ENCODE data around the gene OSBPL6. TPM values are rescaled to one million over a fixed set of nuclear protein-coding genes. Genes with fewer than 3 reads are reported as not detected.
A peak's percentile ranks its signal among the peaks of the same experiment; 100 is the strongest.

OSBPL6 gene
- total and polyA plus RNA-seq, 2 experiments from 2014 or later, result 0.60 to 1.8 TPM

GRCh38 chr2:178395295-178395694, 201.0 kb downstream of the OSBPL6 start:
- H3K27me3 ChIP-seq, result no peaks in the 10 kb centered on the region
- DNase-seq (ENCODE audit: low read depth in 1 of 2, low spot score in 1 of 2), result no peak
- no peak for TF ChIP-seq CTCF (IDR thresholded peaks at IDR 0.05; ENCODE audit: low read depth, low read length)
- no peaks in the 10 kb centered on the region for H3K36me3 ChIP-seq
- no peaks in the 10 kb centered on the region for H3K9me3 ChIP-seq (ENCODE audit: low read depth)
- peak overlapping the region; percentile 62 for H3K27ac ChIP-seq
- H3K4me1 ChIP-seq (ENCODE audit: low read depth), result peaks cover 35% of the 10 kb centered on the region
- no peak overlapping the region for H3K4me3 ChIP-seq

GRCh38 chr2:178395941-178396570, 201.7 kb downstream of the OSBPL6 start:
- TF ChIP-seq CTCF (IDR thresholded peaks at IDR 0.05; ENCODE audit: low read depth, low read length), result no peak
- no peak overlapping the region for H3K27ac ChIP-seq
- no peak overlapping the region for H3K4me3 ChIP-seq
- DNase-seq (ENCODE audit: low read depth in 1 of 2, low spot score in 1 of 2), result no peak
- no peaks in the 10 kb centered on the region for H3K36me3 ChIP-seq
- H3K9me3 ChIP-seq (ENCODE audit: low read depth), result no peaks in the 10 kb centered on the region
- H3K27me3 ChIP-seq, result no peaks in the 10 kb centered on the region
- peaks cover 35% of the 10 kb centered on the region for H3K4me1 ChIP-seq (ENCODE audit: low read depth)

- Histone ChIP-seq H3K4me3 (no peak overlapping the region), H3K9me3 (ENCODE audit: low read depth) (no peaks in the 10 kb centered on the region), H3K27me3 (no peaks in the 10 kb centered on the region), H3K27ac (no peak overlapping the region), H3K36me3 (no peaks in the 10 kb centered on the region), H3K4me1 (ENCODE audit: low read depth) (peaks cover 35% of the 10 kb centered on the region)
- peak; percentile 66 to 70 for DNase-seq (ENCODE audit: low read depth in 1 of 2, low spot score in 1 of 2)
- peak; percentile 64 for TF ChIP-seq CTCF (IDR thresholded peaks at IDR 0.05; ENCODE audit: low read depth, low read length)
Measured at GRCh38 chr2:178397002-178397605, 202.8 kb downstream of the OSBPL6 start.

- no peaks in the 10 kb centered on the region for H3K27me3 ChIP-seq
- H3K36me3 ChIP-seq, result no peaks in the 10 kb centered on the region
- H3K27ac ChIP-seq, result no peak overlapping the region
- no peaks in the 10 kb centered on the region for H3K9me3 ChIP-seq (ENCODE audit: low read depth)
- H3K4me3 ChIP-seq, result no peak overlapping the region
- no peak for TF ChIP-seq CTCF (IDR thresholded peaks at IDR 0.05; ENCODE audit: low read depth, low read length)
- H3K4me1 ChIP-seq (ENCODE audit: low read depth), result peaks cover 5% of the 10 kb centered on the region
- no peak for DNase-seq (ENCODE audit: low read depth in 1 of 2, low spot score in 1 of 2)
Measured at GRCh38 chr2:178401994-178402437, 207.7 kb downstream of the OSBPL6 start.

- DNase-seq (ENCODE audit: low read depth in 1 of 2, low spot score in 1 of 2), result no peak
- H3K36me3 ChIP-seq, result no peaks in the 10 kb centered on the region
- H3K9me3 ChIP-seq (ENCODE audit: low read depth), result no peaks in the 10 kb centered on the region
- H3K27ac ChIP-seq, result no peak overlapping the region
- no peak overlapping the region for H3K4me3 ChIP-seq
- no peaks in the 10 kb centered on the region for H3K4me1 ChIP-seq (ENCODE audit: low read depth)
- no peak for TF ChIP-seq CTCF (IDR thresholded peaks at IDR 0.05; ENCODE audit: low read depth, low read length)
- no peaks in the 10 kb centered on the region for H3K27me3 ChIP-seq
Measured at GRCh38 chr2:178403671-178404306, 209.5 kb downstream of the OSBPL6 start.

All from cardiac muscle cell (in vitro differentiated cells and primary cell).